Psoas muscle (tissue), 8 donors: Measurements from ENCODE around the gene TACC3. TPM values are rescaled to one million over a fixed set of nuclear protein-coding genes. Genes with fewer than 3 reads are reported as not detected.
A peak's percentile ranks its signal among the peaks of the same experiment; 100 is the strongest.

Experiments
- ATAC-seq, 4 donors: fragments of 200-7000 bp; cut with Tn5 transposase; one replicate each; pipeline ENCODE4 v1.9.1; 2020; ENCODE audit warnings: moderate library complexity in 3 of 4, mild to moderate bottlenecking in 2 of 4
- DNase-seq, 2 donors: peaks; one replicate each; pipeline ENCODE4 v3.0.0-alpha.2; 2020
- H3K27ac ChIP-seq: fragments of 200-600 bp; one replicate; pipeline ENCODE4 v1.8.0; 2022
- H3K27me3 ChIP-seq, 3 donors: fragments of 200-600 bp in 1 of 3; one replicate each; pipeline versions ENCODE4 v1.6.1 to v1.8.0; 2013 to 2022; ENCODE audit warnings: low read length in 2 of 3, mild to moderate bottlenecking in 2 of 3, moderate library complexity in 1 of 3; ENCODE audit not compliant: insufficient read depth in 3 of 3
- H3K36me3 ChIP-seq, 2 donors: fragments of 200-600 bp in 1 of 2; one replicate each; pipeline versions ENCODE4 v1.6.1 to v1.8.0; 2013 to 2022; ENCODE audit warnings: low read depth in 1 of 2, mild to moderate bottlenecking in 1 of 2, moderate library complexity in 1 of 2; ENCODE audit not compliant: insufficient read depth in 1 of 2
- H3K4me1 ChIP-seq: fragments of 200-600 bp; one replicate; pipeline ENCODE4 v1.8.0; 2022
- H3K4me3 ChIP-seq: fragments of 200-600 bp; one replicate; pipeline ENCODE4 v1.8.0; 2022; ENCODE audit warnings: mild to moderate bottlenecking
- H3K9me3 ChIP-seq: fragments of 200-600 bp; one replicate; pipeline ENCODE4 v1.8.0; 2022
- WGBS, 3 donors: extraction: QIAGEN DNeasy Blood & Tissue Kit; methylation state at CpG; one replicate each; pipeline versions ENCODE4 v1.1.6 to v1.1.7; 2013; 5-methylcytosine and 5-hydroxymethylcytosine counted together
- intact Hi-C, 2 donors: fragments of 100-400 bp; cut with DNase I; formaldehyde crosslinking; loops; one replicate each; pipeline versions ENCODE4 v1.11.0 to v1.14.2; 2022
- polyA plus RNA-seq, 3 donors: library from polyadenylated mRNA; stranded (reverse); fragments of 200-250 nt; gene quantifications; one replicate each; pipeline ENCODE4 v1.2.3, GENCODE V29; 2013
- total RNA-seq, 4 donors: library from RNA; stranded (reverse); fragmentation: NEBNext Ultra II Directional in 2 of 4; extraction: Animal tissue kit (Norgen Biotek cat#: 25700) in 2 of 4; gene quantifications; one replicate each; pipeline versions ENCODE4 v1.2.1 to v1.2.4, GENCODE V29; 2021 to 2023
- TF ChIP-seq, protein P1 (sequence below): fragments of 200-600 bp; IDR thresholded peaks from one replicate; pipeline ENCODE4 v1.8.0; 2022; ENCODE audit warnings: antibody characterized with exemption
- donor health status: healthy with polysubstance abuse.
- donor health status: DM: no; HTN: no; CAD: no; lungs with moderate emphysema.
- donor health status: Bipolar disorder and iron deficiency.
- donor health status: healthy.
- donor health status: DM: yes; HTN: yes; CAD: no.
- donor health status: DM: no; HTN: no; CAD: no.
- donor health status: DM: no; HTN: no; CAD: no.
- donor health status: DM: yes; HTN: yes; CAD: no.

Gene TACC3
- total and polyA plus RNA-seq, 7 donors: 2.2 to 4.8 (median 2.9) TPM

DNA sequence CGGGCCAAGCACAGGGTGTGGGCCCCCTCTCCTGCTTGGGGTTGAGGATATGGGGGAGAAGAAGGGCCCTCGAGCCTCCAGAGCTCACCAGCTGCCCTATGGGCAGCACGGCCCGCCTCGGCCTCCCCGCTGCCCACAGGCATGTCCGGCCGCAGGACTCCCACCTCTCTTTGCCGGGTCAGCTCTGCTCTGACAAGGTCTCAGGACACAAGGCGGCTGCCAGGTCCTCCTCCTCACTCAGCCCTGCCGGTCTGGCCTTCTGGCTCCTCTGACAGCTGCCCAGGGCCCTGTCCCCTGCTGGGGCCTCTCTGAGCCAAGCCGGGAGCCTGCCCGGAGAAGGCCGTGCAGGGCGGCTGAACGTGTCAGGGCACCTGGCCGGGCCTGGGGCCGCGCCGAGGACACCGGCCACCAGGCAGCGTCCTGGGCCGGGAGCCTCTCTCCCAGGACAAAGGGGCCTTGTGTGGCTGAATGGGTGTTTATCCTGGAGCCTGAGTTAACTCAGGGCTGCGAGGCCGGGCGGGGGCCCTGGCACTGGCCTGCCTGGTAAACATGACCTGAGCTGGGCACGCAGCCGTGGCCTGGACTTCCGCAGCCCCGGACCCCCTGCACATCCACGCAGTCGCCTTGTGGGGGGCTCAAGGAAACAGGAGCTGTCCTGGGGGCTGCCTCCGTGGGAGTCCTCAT is 25.7 kb downstream of the TACC3 start:
- Histone ChIP-seq H3K4me1 (no peaks in the 10 kb centered on the region), H3K27ac (no peak overlapping the region), H3K4me3 (no peak overlapping the region), H3K9me3 (no peaks in the 10 kb centered on the region), H3K36me3 (peaks cover 0 to 10% of the 10 kb centered on the region in 2 donors), H3K27me3 (peaks cover 0 to 8% (median 0%) of the 10 kb centered on the region in 3 donors)
- peak in 2 of 4 donors; percentile 19 to 31 for ATAC-seq
- TF ChIP-seq, protein P1, sequence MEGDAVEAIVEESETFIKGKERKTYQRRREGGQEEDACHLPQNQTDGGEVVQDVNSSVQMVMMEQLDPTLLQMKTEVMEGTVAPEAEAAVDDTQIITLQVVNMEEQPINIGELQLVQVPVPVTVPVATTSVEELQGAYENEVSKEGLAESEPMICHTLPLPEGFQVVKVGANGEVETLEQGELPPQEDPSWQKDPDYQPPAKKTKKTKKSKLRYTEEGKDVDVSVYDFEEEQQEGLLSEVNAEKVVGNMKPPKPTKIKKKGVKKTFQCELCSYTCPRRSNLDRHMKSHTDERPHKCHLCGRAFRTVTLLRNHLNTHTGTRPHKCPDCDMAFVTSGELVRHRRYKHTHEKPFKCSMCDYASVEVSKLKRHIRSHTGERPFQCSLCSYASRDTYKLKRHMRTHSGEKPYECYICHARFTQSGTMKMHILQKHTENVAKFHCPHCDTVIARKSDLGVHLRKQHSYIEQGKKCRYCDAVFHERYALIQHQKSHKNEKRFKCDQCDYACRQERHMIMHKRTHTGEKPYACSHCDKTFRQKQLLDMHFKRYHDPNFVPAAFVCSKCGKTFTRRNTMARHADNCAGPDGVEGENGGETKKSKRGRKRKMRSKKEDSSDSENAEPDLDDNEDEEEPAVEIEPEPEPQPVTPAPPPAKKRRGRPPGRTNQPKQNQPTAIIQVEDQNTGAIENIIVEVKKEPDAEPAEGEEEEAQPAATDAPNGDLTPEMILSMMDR: no peak
- intact Hi-C loops: loop anchor here in 1 of 2 donors (2.0 to 5.0 kb wide), 2 partner anchors 65 to 152 kb away; no protein-coding TSS in a partner anchor
- 62 to 67% (median 64%) methylated on average over 25 to 33 of the region's 33 CpGs for WGBS, 3 donors
- no peak for DNase-seq

GRCh38 chr4:1747603-1747967 is 26.3 kb downstream of the TACC3 start:
- no peak for ATAC-seq
- intact Hi-C loops: loop anchor here in 1 of 2 donors (2.0 to 5.0 kb wide), 2 partner anchors 65 to 151 kb away; no protein-coding TSS in a partner anchor

GRCh38 chr4:1748465-1748995 is 27.2 kb downstream of the TACC3 start:
- Histone ChIP-seq H3K36me3 (peaks cover 0 to 9% of the 10 kb centered on the region in 2 donors), H3K27me3 (peaks cover 0 to 8% (median 2%) of the 10 kb centered on the region in 3 donors), H3K9me3 (no peaks in the 10 kb centered on the region), H3K4me1 (no peaks in the 10 kb centered on the region), H3K27ac (no peak overlapping the region), H3K4me3 (no peak overlapping the region)
- ATAC-seq: peak in 3 of 4 donors; percentile 38 to 54 (median 43)
- intact Hi-C loops: loop anchor here (2.0 to 5.0 kb wide), 3 partner anchors 60 to 150 kb away; no protein-coding TSS in a partner anchor
- 9 to 12% (median 11%) methylated on average over 20 to 29 of the region's 29 CpGs for WGBS, 3 donors
- TF ChIP-seq, protein P1: peak; percentile 71
- peak; percentile 67 to 79 for DNase-seq

More at GRCh38 chr4:1747603-1747967, 26.3 kb downstream of the TACC3 start:
- peaks cover 0 to 9% of the 10 kb centered on the region in 2 donors for H3K36me3 ChIP-seq
- H3K27ac ChIP-seq: no peak overlapping the region
- H3K9me3 ChIP-seq: no peaks in the 10 kb centered on the region
- peaks cover 0 to 8% (median 2%) of the 10 kb centered on the region in 3 donors for H3K27me3 ChIP-seq
- no peak for DNase-seq
- no peaks in the 10 kb centered on the region for H3K4me1 ChIP-seq
- H3K4me3 ChIP-seq: no peak overlapping the region
- 84 to 89% (median 85%) methylated on average over 16 of the region's 16 CpGs for WGBS, 3 donors
- TF ChIP-seq, protein P1: no peak

DNA sequence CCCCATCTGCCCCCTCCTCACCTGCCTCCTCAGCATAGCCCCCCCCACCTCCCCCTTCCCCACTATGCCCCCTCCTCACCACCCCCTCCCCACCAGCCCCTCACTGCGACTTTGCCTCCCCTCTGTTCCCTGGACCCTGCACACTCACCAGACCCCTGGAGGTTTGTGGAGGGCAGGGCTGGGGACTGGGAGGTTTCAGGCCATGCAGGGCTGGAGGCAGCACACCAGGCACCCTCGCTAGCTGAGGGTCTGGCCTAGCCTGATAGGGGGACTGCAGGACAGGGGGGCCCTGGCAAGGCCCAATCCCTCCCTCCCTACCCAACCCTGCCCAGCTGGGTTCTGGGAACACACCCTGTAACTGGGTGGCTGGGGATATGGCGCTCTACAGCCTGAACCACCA is 28.0 kb downstream of the TACC3 start:
- Histone ChIP-seq H3K4me3 (no peak overlapping the region), H3K9me3 (no peaks in the 10 kb centered on the region), H3K36me3 (peaks cover 0 to 8% of the 10 kb centered on the region in 2 donors), H3K27ac (no peak overlapping the region), H3K4me1 (no peaks in the 10 kb centered on the region), H3K27me3 (peaks cover 0 to 8% (median 2%) of the 10 kb centered on the region in 3 donors)
- intact Hi-C loops: loop anchor here (2.0 to 5.0 kb wide), 3 partner anchors 59 to 149 kb away; no protein-coding TSS in a partner anchor
- ATAC-seq (no peak), DNase-seq (no peak)
- TF ChIP-seq, protein P1: no peak
- 45 to 80% (median 60%) methylated on average over 2 to 3 of the region's 3 CpGs for WGBS, 3 donors
